ENCODE results near the gene LDLRAP1. TPM values are rescaled to one million over a fixed set of nuclear protein-coding genes. Genes with fewer than 3 reads are reported as not detected.

LDLRAP1 gene
- total RNA-seq, 1 donor from 2014 or later = 8.0 TPM

GRCh38 chr1:25519624-25520023 is 23.8 kb upstream of the LDLRAP1 start:
- TF ChIP-seq, protein P1, sequence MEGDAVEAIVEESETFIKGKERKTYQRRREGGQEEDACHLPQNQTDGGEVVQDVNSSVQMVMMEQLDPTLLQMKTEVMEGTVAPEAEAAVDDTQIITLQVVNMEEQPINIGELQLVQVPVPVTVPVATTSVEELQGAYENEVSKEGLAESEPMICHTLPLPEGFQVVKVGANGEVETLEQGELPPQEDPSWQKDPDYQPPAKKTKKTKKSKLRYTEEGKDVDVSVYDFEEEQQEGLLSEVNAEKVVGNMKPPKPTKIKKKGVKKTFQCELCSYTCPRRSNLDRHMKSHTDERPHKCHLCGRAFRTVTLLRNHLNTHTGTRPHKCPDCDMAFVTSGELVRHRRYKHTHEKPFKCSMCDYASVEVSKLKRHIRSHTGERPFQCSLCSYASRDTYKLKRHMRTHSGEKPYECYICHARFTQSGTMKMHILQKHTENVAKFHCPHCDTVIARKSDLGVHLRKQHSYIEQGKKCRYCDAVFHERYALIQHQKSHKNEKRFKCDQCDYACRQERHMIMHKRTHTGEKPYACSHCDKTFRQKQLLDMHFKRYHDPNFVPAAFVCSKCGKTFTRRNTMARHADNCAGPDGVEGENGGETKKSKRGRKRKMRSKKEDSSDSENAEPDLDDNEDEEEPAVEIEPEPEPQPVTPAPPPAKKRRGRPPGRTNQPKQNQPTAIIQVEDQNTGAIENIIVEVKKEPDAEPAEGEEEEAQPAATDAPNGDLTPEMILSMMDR (IDR thresholded peaks at IDR 0.05; ENCODE audit: insufficient read depth, low read depth, low read length) = no peak
- no peak for TF ChIP-seq EZH2 (IDR thresholded peaks at IDR 0.05; ENCODE audit: insufficient read depth, low read length)
- Mint-ChIP-seq H3K9me3 (ENCODE audit: unreplicated experiment) (peaks cover 1% of the 10 kb centered on the region), H3K27ac (ENCODE audit: unreplicated experiment) (no peak overlapping the region), H3K36me3 (ENCODE audit: low read depth, unreplicated experiment) (no peaks in the 10 kb centered on the region), H3K4me1 (ENCODE audit: low read depth, unreplicated experiment) (no peaks in the 10 kb centered on the region), H3K4me3 (ENCODE audit: unreplicated experiment) (no peak overlapping the region), H3K27me3 (ENCODE audit: low read depth, unreplicated experiment) (peaks cover 16% of the 10 kb centered on the region)
- H3K27me3 ChIP-seq (ENCODE audit: insufficient read depth, low read length) = peaks cover 2% of the 10 kb centered on the region
- H3K4me2 ChIP-seq (ENCODE audit: low read length) = no peak overlapping the region
- no peak for FAIRE-seq
- no peaks in the 10 kb centered on the region for H3K9me3 ChIP-seq (ENCODE audit: insufficient read depth, low read depth, low read length)
- no peak overlapping the region for H2AFZ ChIP-seq (ENCODE audit: low read depth, low read length)
- no peak overlapping the region for H3K9ac ChIP-seq (ENCODE audit: low read length)
- no peaks in the 10 kb centered on the region for H3K36me3 ChIP-seq (ENCODE audit: insufficient read depth, low read length)
- H3K27ac ChIP-seq (ENCODE audit: low read depth, low read length) = no peak overlapping the region
- no peaks in the 10 kb centered on the region for H3K79me2 ChIP-seq (ENCODE audit: insufficient read depth, low read length)
- no peaks in the 10 kb centered on the region for H4K20me1 ChIP-seq (ENCODE audit: insufficient read depth, low read length)
- no peaks in the 10 kb centered on the region for H3K4me1 ChIP-seq (ENCODE audit: insufficient read depth, low read length)
- H3K4me3 ChIP-seq (ENCODE audit: insufficient read depth, low read depth, low read length) = no peak overlapping the region
- peak; percentile 79 for DNase-seq (ENCODE audit: low read depth)

- H3K9ac ChIP-seq (ENCODE audit: low read length) = no peak overlapping the region
- no peaks in the 10 kb centered on the region for H3K4me1 ChIP-seq (ENCODE audit: insufficient read depth, low read length)
- no peak overlapping the region for H3K27ac ChIP-seq (ENCODE audit: low read depth, low read length)
- H3K4me3 ChIP-seq (ENCODE audit: insufficient read depth, low read depth, low read length) = no peak overlapping the region
- peak overlapping the region; percentile 53 for H3K27ac Mint-ChIP-seq (ENCODE audit: unreplicated experiment)
- no peak overlapping the region for H2AFZ ChIP-seq (ENCODE audit: low read depth, low read length)
- H4K20me1 ChIP-seq (ENCODE audit: insufficient read depth, low read length) = no peaks in the 10 kb centered on the region
- H3K27me3 ChIP-seq (ENCODE audit: insufficient read depth, low read length) = peaks cover 10% of the 10 kb centered on the region
- TF ChIP-seq EZH2 (IDR thresholded peaks at IDR 0.05; ENCODE audit: insufficient read depth, low read length) = no peak
- TF ChIP-seq, protein P1 (IDR thresholded peaks at IDR 0.05; ENCODE audit: insufficient read depth, low read depth, low read length) = peak; percentile 80
- peaks cover 4% of the 10 kb centered on the region for H3K9me3 Mint-ChIP-seq (ENCODE audit: unreplicated experiment)
- H3K9me3 ChIP-seq (ENCODE audit: insufficient read depth, low read depth, low read length) = peaks cover 7% of the 10 kb centered on the region
- peaks cover 21% of the 10 kb centered on the region for H3K27me3 Mint-ChIP-seq (ENCODE audit: low read depth, unreplicated experiment)
- FAIRE-seq = no peak
- H3K36me3 ChIP-seq (ENCODE audit: insufficient read depth, low read length) = no peaks in the 10 kb centered on the region
- H3K4me2 ChIP-seq (ENCODE audit: low read length) = no peak overlapping the region
- no peaks in the 10 kb centered on the region for H3K79me2 ChIP-seq (ENCODE audit: insufficient read depth, low read length)
- H3K4me1 Mint-ChIP-seq (ENCODE audit: low read depth, unreplicated experiment) = no peaks in the 10 kb centered on the region
- H3K4me3 Mint-ChIP-seq (ENCODE audit: unreplicated experiment) = no peak overlapping the region
- H3K36me3 Mint-ChIP-seq (ENCODE audit: low read depth, unreplicated experiment) = no peaks in the 10 kb centered on the region
- no peak for DNase-seq (ENCODE audit: low read depth)
These were observed 22.9 kb upstream of the LDLRAP1 start for GRCh38 chr1:25520446-25521061.

GRCh38 chr1:25522031-25522655 is 21.3 kb upstream of the LDLRAP1 start:
- no peak overlapping the region for H3K27ac Mint-ChIP-seq (ENCODE audit: unreplicated experiment)
- no peak overlapping the region for H3K27ac ChIP-seq (ENCODE audit: low read depth, low read length)
- H3K27me3 ChIP-seq (ENCODE audit: insufficient read depth, low read length) = peaks cover 10% of the 10 kb centered on the region
- no peaks in the 10 kb centered on the region for H4K20me1 ChIP-seq (ENCODE audit: insufficient read depth, low read length)
- no peak overlapping the region for H3K9ac ChIP-seq (ENCODE audit: low read length)
- DNase-seq (ENCODE audit: low read depth) (no peak), FAIRE-seq (no peak)
- no peak overlapping the region for H2AFZ ChIP-seq (ENCODE audit: low read depth, low read length)
- H3K4me2 ChIP-seq (ENCODE audit: low read length) = no peak overlapping the region
- H3K4me1 ChIP-seq (ENCODE audit: insufficient read depth, low read length) = no peaks in the 10 kb centered on the region
- no peaks in the 10 kb centered on the region for H3K36me3 Mint-ChIP-seq (ENCODE audit: low read depth, unreplicated experiment)
- no peaks in the 10 kb centered on the region for H3K36me3 ChIP-seq (ENCODE audit: insufficient read depth, low read length)
- peaks cover 4% of the 10 kb centered on the region for H3K9me3 Mint-ChIP-seq (ENCODE audit: unreplicated experiment)
- TF ChIP-seq EZH2 (IDR thresholded peaks at IDR 0.05; ENCODE audit: insufficient read depth, low read length) = no peak
- TF ChIP-seq, protein P1 (IDR thresholded peaks at IDR 0.05; ENCODE audit: insufficient read depth, low read depth, low read length) = no peak
- H3K9me3 ChIP-seq (ENCODE audit: insufficient read depth, low read depth, low read length) = peaks cover 7% of the 10 kb centered on the region
- no peak overlapping the region for H3K4me3 Mint-ChIP-seq (ENCODE audit: unreplicated experiment)
- H3K27me3 Mint-ChIP-seq (ENCODE audit: low read depth, unreplicated experiment) = peaks cover 22% of the 10 kb centered on the region
- H3K4me3 ChIP-seq (ENCODE audit: insufficient read depth, low read depth, low read length) = no peak overlapping the region
- no peaks in the 10 kb centered on the region for H3K4me1 Mint-ChIP-seq (ENCODE audit: low read depth, unreplicated experiment)
- no peaks in the 10 kb centered on the region for H3K79me2 ChIP-seq (ENCODE audit: insufficient read depth, low read length)

Data from astrocyte (in vitro differentiated cells and primary cell).